Measurements from ENCODE around the gene RHOBTB1.

- TF ChIP-seq CTCF (IDR thresholded peaks at IDR 0.05; ENCODE audit: low read depth, low read length, missing input control) (no peak), HNF4A (conservative IDR thresholded peaks at IDR 0.05) (no peak), ATF3 (IDR thresholded peaks at IDR 0.05) (no peak), JUND (IDR thresholded peaks at IDR 0.05) (no peak)
Measured at GRCh38 chr10:60992636-60993035, 48.7 kb upstream of the RHOBTB1 start.

All from liver (tissue), 3 donors.